SKM-1 treated with dmso at 0.1 percent for 144 hours (cell line): ENCODE results near the gene CCNT2.
"Not testable (repeated sequence)": the region's sequence is repeated elsewhere in the genome, so short reads cannot be mapped to it uniquely, and the experiment has no call there.

ENCODE experiments used
- DNase-seq: peaks from one replicate; lab custom pipeline; 2025; ENCODE audit not compliant: unreplicated experiment; lab: John Stamatoyannopoulos, UW

CCNT2 gene

DNA sequence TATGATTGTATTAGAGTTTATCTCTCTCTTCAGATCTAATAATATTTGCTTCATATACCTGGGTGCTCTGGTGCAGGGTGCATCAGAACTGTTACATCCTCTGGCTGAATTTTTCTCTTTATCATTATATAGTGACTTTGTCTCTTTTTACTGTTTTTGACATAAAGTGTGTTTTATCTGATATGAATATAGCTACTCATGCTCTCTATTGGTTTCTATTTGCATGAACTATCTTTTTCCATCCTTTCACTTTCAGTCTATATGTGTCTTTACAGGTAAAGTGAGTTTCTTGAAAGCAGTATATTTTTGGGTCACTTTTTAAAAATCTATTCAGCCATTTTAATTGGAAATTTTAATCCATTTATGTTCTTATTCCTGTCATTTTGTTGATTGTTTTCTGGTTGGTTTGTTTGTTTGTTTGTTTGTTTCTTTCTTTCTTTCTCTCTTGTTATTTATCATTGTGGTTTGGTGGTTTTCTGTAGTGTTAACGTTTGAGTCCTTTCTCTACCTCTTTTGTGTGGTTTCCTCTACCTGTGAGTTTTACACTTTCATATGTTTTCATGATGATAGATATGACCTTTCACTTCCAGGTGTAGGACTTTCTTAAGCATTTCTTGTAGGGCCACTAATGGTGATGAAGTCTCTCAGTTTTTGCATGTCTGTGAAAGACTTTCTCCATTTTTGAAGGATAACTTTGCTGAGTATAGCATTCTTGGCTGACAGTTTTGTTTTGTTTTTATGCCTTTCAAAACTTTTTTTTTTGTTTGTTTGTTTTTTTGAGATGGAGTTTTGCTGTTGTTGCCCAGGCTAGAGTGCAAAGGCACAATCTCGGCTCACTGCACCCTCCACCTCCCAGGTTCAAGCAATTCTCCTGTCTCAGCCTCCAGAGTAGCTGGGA lies 54.9 kb downstream of the CCNT2 start:
- no peak for DNase-seq

GRCh38 chr2:134975281-134976009 lies 56.8 kb downstream of the CCNT2 start:
- DNase-seq = no peak

DNA sequence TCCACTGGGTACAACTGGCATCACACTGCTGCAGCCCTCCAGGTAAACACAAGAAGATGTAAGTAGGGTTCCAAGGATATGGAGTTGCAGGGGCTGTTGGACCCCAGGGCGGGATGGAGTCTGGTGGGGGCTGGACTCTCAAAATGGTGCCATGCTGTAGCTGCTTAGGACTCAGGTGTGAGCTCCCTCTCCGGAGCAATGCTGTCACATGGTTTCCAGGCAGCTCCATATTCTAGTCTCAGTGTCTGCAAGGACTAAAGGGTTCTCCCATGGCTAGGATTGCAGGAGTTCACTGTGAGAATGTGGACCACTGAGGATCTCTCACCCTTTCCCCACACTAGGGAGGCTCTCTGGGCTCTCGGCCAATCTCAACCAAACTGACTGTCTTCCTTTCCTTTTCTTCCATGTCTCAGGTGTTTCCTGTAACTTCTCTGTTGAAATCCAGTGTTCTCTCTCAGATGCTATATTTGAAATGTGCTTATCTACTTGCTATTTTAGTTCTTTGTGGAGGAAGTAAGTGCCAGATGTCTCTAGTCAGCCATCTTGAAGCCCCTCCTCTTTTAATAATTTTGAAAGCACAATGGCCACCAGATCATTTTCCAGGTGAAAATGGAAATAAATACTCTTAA lies 57.6 kb downstream of the CCNT2 start:
- DNase-seq = no peak

DNA sequence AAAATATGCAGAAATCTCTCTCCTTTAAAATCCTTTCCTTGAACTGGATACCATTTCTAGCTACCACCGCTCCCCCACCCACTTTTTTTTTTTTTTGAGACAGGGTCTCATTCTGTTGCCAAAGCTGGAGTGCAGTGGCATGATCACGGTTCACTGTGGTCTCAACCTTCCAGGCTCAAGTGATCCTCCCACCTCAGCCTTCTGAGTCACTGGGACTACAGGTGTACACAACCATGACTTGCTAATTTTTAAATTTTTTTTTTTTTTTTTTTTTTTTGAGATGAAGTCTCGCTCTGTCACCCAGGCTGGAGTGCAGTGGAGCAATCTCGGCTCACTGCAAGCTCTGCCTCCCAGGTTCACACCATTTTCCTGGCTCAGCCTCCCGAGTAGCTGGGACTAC lies 58.5 kb downstream of the CCNT2 start:
- not testable (repeated sequence) for DNase-seq

DNA sequence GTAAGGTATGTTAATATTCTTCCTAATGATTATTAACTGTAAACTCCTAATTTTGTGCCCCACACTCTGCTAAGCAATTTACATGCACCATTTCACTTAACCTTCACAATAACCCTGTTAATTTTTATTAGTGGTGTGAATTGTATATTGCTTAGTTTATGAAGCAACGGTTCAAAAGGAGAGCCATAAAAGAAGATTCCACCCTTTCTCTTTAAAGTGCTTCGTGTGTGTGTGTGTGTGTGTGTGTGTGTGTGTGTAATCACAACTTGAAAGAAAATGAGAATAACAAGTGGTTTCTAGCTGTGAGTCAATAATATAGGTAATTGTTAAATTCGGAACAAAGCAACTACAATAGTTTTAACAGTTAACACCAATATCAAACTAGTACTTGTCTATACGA lies 60.6 kb downstream of the CCNT2 start:
- DNase-seq = no peak

- no peak for DNase-seq
These were observed 62.0 kb downstream of the CCNT2 start for GRCh38 chr2:134980639-134981038.

GRCh38 chr2:134982603-134983002 lies 64.0 kb downstream of the CCNT2 start:
- peak; percentile 7 for DNase-seq

DNA sequence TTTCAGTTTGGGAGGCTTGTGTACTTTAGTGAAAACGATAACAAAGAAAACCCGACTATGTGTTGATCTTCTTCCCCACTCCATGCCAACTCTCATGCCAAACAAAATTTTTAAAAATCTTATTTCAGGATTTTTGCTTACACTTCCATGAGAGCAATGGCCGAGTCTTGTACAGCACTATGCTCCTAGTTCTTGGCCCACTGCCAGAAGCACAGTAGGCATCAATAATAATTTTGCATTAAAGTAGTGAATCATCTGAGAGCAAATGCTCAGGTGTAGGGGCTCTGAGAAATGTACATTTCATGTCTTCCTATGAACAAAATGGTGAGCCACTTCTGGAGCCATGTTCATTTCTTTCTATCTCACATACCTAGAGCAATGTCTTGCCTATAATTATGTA lies 66.4 kb downstream of the CCNT2 start:
- no peak for DNase-seq

DNA sequence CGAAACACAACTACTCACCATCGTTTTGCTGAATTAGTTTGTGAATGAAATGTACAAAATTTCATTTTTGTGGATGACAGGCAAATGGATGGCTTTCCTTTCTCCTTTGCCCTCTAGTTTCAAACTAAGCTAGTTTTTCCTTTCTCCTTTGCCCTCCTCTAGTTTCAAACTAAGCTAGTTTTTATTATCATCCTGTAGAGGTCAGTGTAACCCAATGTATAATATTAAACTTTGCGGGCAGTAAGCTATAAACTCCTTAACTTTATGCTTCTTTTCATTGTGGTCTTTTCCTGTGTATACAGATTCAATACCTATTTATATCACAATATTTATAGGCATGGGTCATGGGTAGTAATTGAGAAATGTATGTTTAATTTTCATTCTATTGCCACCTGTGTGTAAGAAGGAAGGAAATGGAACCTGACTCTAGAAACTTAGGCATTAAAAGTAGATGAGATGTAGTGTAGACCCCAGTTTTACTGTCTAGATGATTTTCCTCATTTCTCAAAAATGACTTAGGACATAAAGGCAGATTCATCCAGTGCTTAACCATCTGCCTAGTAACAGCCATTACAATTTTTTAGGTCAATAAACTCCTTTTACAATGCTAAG lies 70.5 kb downstream of the CCNT2 start:
- peak; percentile 20 for DNase-seq

- no peak for DNase-seq
These were observed 80.9 kb downstream of the CCNT2 start for GRCh38 chr2:134999521-134999920.

GRCh38 chr2:135002836-135003235 lies 84.2 kb downstream of the CCNT2 start:
- DNase-seq = no peak

GRCh38 chr2:135004005-135004746 lies 85.6 kb downstream of the CCNT2 start:
- DNase-seq = peak; percentile 34

- DNase-seq = no peak
These were observed 87.1 kb downstream of the CCNT2 start for GRCh38 chr2:135005753-135006152.
